PC-9 (cell line): ENCODE measurements around the gene SH3RF2. TPM values are rescaled to one million over a fixed set of nuclear protein-coding genes. Genes with fewer than 3 reads are reported as not detected.

Experiments
- BruUV-seq: library from RNA; stranded (reverse); fragments of 400-500 nt; replicated peaks from 2 replicates; lab custom pipeline; 2021; lab: Mats Ljungman, UMichigan
- CTCF ChIA-PET: fragments of 300-600 bp; sonication (Branson Sonifier 250); formaldehyde crosslinking; loops from one replicate; lab custom pipeline; 2022; ENCODE audit warnings: antibody characterized with exemption; lab: Charles Lee
- POLR2A ChIA-PET: fragments of 300-600 bp; sonication (Branson Sonifier 250); formaldehyde crosslinking; loops from one replicate; lab custom pipeline; 2022; ENCODE audit warnings: antibody characterized with exemption; ENCODE audit not compliant: unreplicated experiment; lab: Charles Lee
- DNase-seq, 2 experiments: peaks; one replicate each; pipeline versions ENCODE4 v3.0.0 to v3.0.0-alpha.2; 2015 to 2022; ENCODE audit warnings: mixed read lengths in 1 of 2
- H2AFZ ChIP-seq: fragments of 200-600 bp; sonication (generic); 2 replicates; pipeline ENCODE4 v1.8.1; 2017; ENCODE audit warnings: antibody characterized with exemption
- H3F3A ChIP-seq: fragments of 200-600 bp; sonication (generic); 2 replicates; pipeline ENCODE4 v1.8.1; 2017; ENCODE audit warnings: antibody characterized with exemption, mild to moderate bottlenecking, low read depth; ENCODE audit not compliant: insufficient read depth
- H3K27ac ChIP-seq: fragments of 200-600 bp; sonication (generic); 2 replicates; pipeline ENCODE4 v1.6.1; 2016; ENCODE audit warnings: mixed run types
- H3K27me3 ChIP-seq: fragments of 200-600 bp; sonication (generic); 2 replicates; pipeline ENCODE4 v1.6.1; 2016; ENCODE audit warnings: low read depth, mixed run types; ENCODE audit not compliant: insufficient read depth
- H3K36me3 ChIP-seq: fragments of 200-600 bp; sonication (generic); 2 replicates; pipeline ENCODE4 v1.6.1; 2016; ENCODE audit warnings: low read depth, mixed run types
- H3K4me1 ChIP-seq: fragments of 200-600 bp; sonication (generic); replicated peaks from 2 replicates; pipeline ENCODE4 v1.6.1; 2016; ENCODE audit warnings: mixed run types; ENCODE audit not compliant: insufficient read depth
- H3K4me2 ChIP-seq: fragments of 200-600 bp; sonication (generic); 2 replicates; pipeline ENCODE4 v1.6.1; 2017; ENCODE audit warnings: mixed run types
- H3K4me3 ChIP-seq: fragments of 200-600 bp; sonication (generic); 2 replicates; pipeline ENCODE4 v1.6.1; 2016; ENCODE audit warnings: mixed run types
- H3K79me2 ChIP-seq: fragments of 200-600 bp; sonication (generic); 2 replicates; pipeline ENCODE4 v1.6.1; 2017; ENCODE audit warnings: low read depth, mixed run types
- H3K9me2 ChIP-seq: fragments of 200-600 bp; sonication (generic); 2 replicates; pipeline ENCODE4 v1.8.1; 2017; ENCODE audit warnings: mild to moderate bottlenecking; ENCODE audit not compliant: insufficient read depth
- H3K9me3 ChIP-seq: fragments of 200-600 bp; sonication (generic); 2 replicates; pipeline ENCODE4 v1.8.1; 2016; ENCODE audit warnings: low read depth; ENCODE audit not compliant: insufficient read depth
- H4K20me1 ChIP-seq: fragments of 200-600 bp; sonication (generic); 2 replicates; pipeline ENCODE4 v1.8.1; 2017; ENCODE audit not compliant: insufficient read depth
- CTCF ChIP-seq: fragments of 200-600 bp; sonication (generic); conservative IDR thresholded peaks from 2 replicates; pipeline ENCODE4 v1.6.1; 2017; ENCODE audit warnings: mixed run types, antibody characterized with exemption, mild to moderate bottlenecking, moderate library complexity
- EZH2 ChIP-seq: fragments of 200-600 bp; sonication (generic); IDR thresholded peaks from 2 replicates; pipeline ENCODE4 v1.8.0; 2017; ENCODE audit warnings: antibody characterized with exemption, low read depth
- intact Hi-C: fragments of 100-400 bp; cut with micrococcal nuclease; formaldehyde crosslinking; loops from one replicate; pipeline ENCODE4 v1.10.0; 2022; ENCODE audit not compliant: unreplicated experiment
- total RNA-seq: library from RNA; stranded (reverse); gene quantifications from 2 replicates; pipeline ENCODE4 v1.2.3, GENCODE V29; 2021

Gene SH3RF2
- total RNA-seq, 1 experiment from 2014 or later: 37.2 TPM

- Histone ChIP-seq H3K9me3 (no peaks in the 10 kb centered on the region), H3F3A (no peaks in the 10 kb centered on the region), H2AFZ (no peak overlapping the region), H3K79me2 (no peaks in the 10 kb centered on the region), H3K9me2 (no peaks in the 10 kb centered on the region), H3K27ac (no peak overlapping the region), H3K36me3 (no peaks in the 10 kb centered on the region), H3K4me1 (0 out of 2 replicates have a peak, but pooled peaks cover 5% of the 10 kb centered on the region), H3K4me3 (no peak overlapping the region), H3K4me2 (no peak overlapping the region), H4K20me1 (no peaks in the 10 kb centered on the region), H3K27me3 (no peaks in the 10 kb centered on the region)
- ChIA-PET CTCF (interaction anchor here (0.6 kb wide), 1 partner anchor 56 kb away, joined by 6 read pairs; no protein-coding TSS in a partner anchor), POLR2A (no interaction called here)
- BruUV-seq: no TSS peak
- intact Hi-C loops: no loop called here
- DNase-seq: no peak
- TF ChIP-seq EZH2 (no peak), CTCF (no peak)
These were observed 19.1 kb upstream of the SH3RF2 start for GRCh38 chr5:145917288-145917687.

GRCh38 chr5:145918397-145918796, 18.0 kb upstream of the SH3RF2 start:
- ChIA-PET POLR2A (no interaction called here), CTCF (no interaction called here)
- no peak overlapping the region for H3K4me2 ChIP-seq
- no peaks in the 10 kb centered on the region for H3K27me3 ChIP-seq
- H3K36me3 ChIP-seq: no peaks in the 10 kb centered on the region
- H3K4me1 ChIP-seq: 0 out of 2 replicates have a peak, but pooled peaks cover 5% of the 10 kb centered on the region
- intact Hi-C loops: no loop called here
- no peaks in the 10 kb centered on the region for H3K9me3 ChIP-seq
- H4K20me1 ChIP-seq: no peaks in the 10 kb centered on the region
- H3K79me2 ChIP-seq: no peaks in the 10 kb centered on the region
- no peak for DNase-seq
- H3K4me3 ChIP-seq: no peak overlapping the region
- TF ChIP-seq EZH2: no peak
- TF ChIP-seq CTCF: no peak
- BruUV-seq: no TSS peak
- H2AFZ ChIP-seq: no peak overlapping the region
- H3K27ac ChIP-seq: no peak overlapping the region
- no peaks in the 10 kb centered on the region for H3K9me2 ChIP-seq
- H3F3A ChIP-seq: no peaks in the 10 kb centered on the region

- BruUV-seq: no TSS peak
- ChIA-PET POLR2A (no interaction called here), CTCF (no interaction called here)
- no peak overlapping the region for H3K27ac ChIP-seq
- H3K36me3 ChIP-seq: no peaks in the 10 kb centered on the region
- intact Hi-C loops: no loop called here
- H3K4me2 ChIP-seq: no peak overlapping the region
- no peak overlapping the region for H3K4me3 ChIP-seq
- no peaks in the 10 kb centered on the region for H3K27me3 ChIP-seq
- TF ChIP-seq EZH2 (no peak), CTCF (no peak)
- peaks cover 3% of the 10 kb centered on the region; the same call in 1 of the 2 replicates for H3F3A ChIP-seq
- H4K20me1 ChIP-seq: no peaks in the 10 kb centered on the region
- 0 out of 2 replicates have a peak, but pooled peaks cover 4% of the 10 kb centered on the region for H3K9me3 ChIP-seq
- no peaks in the 10 kb centered on the region for H3K79me2 ChIP-seq
- H3K4me1 ChIP-seq: peaks cover 8% of the 10 kb centered on the region
- no peaks in the 10 kb centered on the region for H3K9me2 ChIP-seq
- H2AFZ ChIP-seq: no peak overlapping the region
- no peak for DNase-seq
These were observed 17.0 kb upstream of the SH3RF2 start for GRCh38 chr5:145919413-145919812.
